ENCODE data around the gene LRR1. TPM values are rescaled to one million over a fixed set of nuclear protein-coding genes. Genes with fewer than 3 reads are reported as not detected.

Gene LRR1
- total RNA-seq: 36.0 and 42.0 TPM in 2 replicates

GRCh38 chr14:49598485-49599300 lies at the start of gene LRR1:
TSS of gene LRR1 (plus strand) at chr14:49598940. CDS start at chr14:49599021, 81 bp downstream.
- intact Hi-C loops (cut with micrococcal nuclease): loop anchor here (1.0 kb wide), 4 partner anchors 12 to 169 kb away; partner anchors contain the start of genes MGAT2, RPL36AL and RPS29

- intact Hi-C loops (cut with micrococcal nuclease): no loop called here
Measured at GRCh38 chr14:49549446-49549845, 49.3 kb upstream of the LRR1 start.

- intact Hi-C loops (cut with micrococcal nuclease): no loop called here
Measured at GRCh38 chr14:49549881-49550280, 48.9 kb upstream of the LRR1 start.

- intact Hi-C loops (cut with micrococcal nuclease): no loop called here
Measured at GRCh38 chr14:49550286-49551184, 48.2 kb upstream of the LRR1 start.

- intact Hi-C loops (cut with micrococcal nuclease): no loop called here
Measured at GRCh38 chr14:49551569-49551968, 47.2 kb upstream of the LRR1 start.

GRCh38 chr14:49553106-49553505 lies 45.6 kb upstream of the LRR1 start:
- intact Hi-C loops (cut with micrococcal nuclease): no loop called here

GRCh38 chr14:49553892-49554291 lies 44.8 kb upstream of the LRR1 start:
- intact Hi-C loops (cut with micrococcal nuclease): no loop called here

GRCh38 chr14:49559979-49560768 lies 38.6 kb upstream of the LRR1 start:
- intact Hi-C loops (cut with micrococcal nuclease): no loop called here

- intact Hi-C loops (cut with micrococcal nuclease): no loop called here
Measured at GRCh38 chr14:49566714-49567113, 32.0 kb upstream of the LRR1 start.

GRCh38 chr14:49569281-49569680 lies 29.5 kb upstream of the LRR1 start:
- intact Hi-C loops (cut with micrococcal nuclease): no loop called here

GRCh38 chr14:49574038-49574437 lies 24.7 kb upstream of the LRR1 start:
- intact Hi-C loops (cut with micrococcal nuclease): no loop called here

- intact Hi-C loops (cut with micrococcal nuclease): no loop called here
Measured at GRCh38 chr14:49578141-49578540, 20.6 kb upstream of the LRR1 start.

GRCh38 chr14:49579841-49580240 lies 18.9 kb upstream of the LRR1 start:
- intact Hi-C loops (cut with micrococcal nuclease): no loop called here

GRCh38 chr14:49581209-49582112 lies 17.3 kb upstream of the LRR1 start:
- intact Hi-C loops (cut with micrococcal nuclease): no loop called here

GRCh38 chr14:49582113-49582977 lies 16.4 kb upstream of the LRR1 start:
- intact Hi-C loops (cut with micrococcal nuclease): no loop called here

GRCh38 chr14:49583629-49584028 lies 15.1 kb upstream of the LRR1 start:
- intact Hi-C loops (cut with micrococcal nuclease): no loop called here

GRCh38 chr14:49584058-49584457 lies 14.7 kb upstream of the LRR1 start:
- intact Hi-C loops (cut with micrococcal nuclease): no loop called here

GRCh38 chr14:49584981-49585640 lies 13.6 kb upstream of the LRR1 start:
- intact Hi-C loops (cut with micrococcal nuclease): loop anchor here (1.0 to 5.0 kb wide), 4 partner anchors 531 to 1657 kb away; partner anchors contain the start of genes MAP4K5, TMX1 and VCPKMT

Measured in T-helper 1 cell treated with Interleukin-12 subunit alpha and Interleukin-12 subunit beta and Interleukin-4 antibody, amounts not matched to agents 30 ng/mL and 1 ng/mL, for 36 hours (primary cell).